ENCODE results near the gene NFIB.

- no peak for TF ChIP-seq ZNF274 (IDR thresholded peaks at IDR 0.05; ENCODE audit: low read depth, low read length)
- TF ChIP-seq YY1 (IDR thresholded peaks at IDR 0.05; ENCODE audit: insufficient read depth, insufficient read length): no peak
Observed at GRCh38 chr9:14354201-14354600, 40.3 kb upstream of the NFIB start.

Measured in NT2/D1 (cell line).